ENCODE results near the gene PLXNA2. TPM values are rescaled to one million over a fixed set of nuclear protein-coding genes. Genes with fewer than 3 reads are reported as not detected.

The PLXNA2 gene
- total and polyA plus RNA-seq, 7 experiments from 2014 or later, result 0.70 to 5.4 (median 1.4) TPM; not detected in 2

DNA sequence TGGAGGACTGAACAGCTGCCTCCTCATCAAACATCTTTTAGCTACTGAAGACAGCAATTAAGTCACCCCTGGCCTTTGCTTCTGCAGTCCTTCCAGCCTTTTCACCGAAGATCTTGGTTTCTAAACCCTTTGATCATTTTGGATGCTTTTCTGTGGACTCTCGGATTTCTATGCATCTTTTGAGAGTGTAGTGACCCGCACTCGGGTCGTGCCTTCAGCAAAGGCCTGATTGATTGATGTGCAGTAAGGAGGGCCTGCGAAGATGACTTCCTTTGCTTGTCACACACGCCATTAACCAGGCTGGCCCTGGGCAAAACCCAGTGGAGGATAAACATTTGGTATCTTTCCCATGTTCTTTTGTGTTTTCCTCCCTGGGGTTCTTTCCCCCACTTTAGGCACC, 175.8 kb downstream of the PLXNA2 start:
- Mint-ChIP-seq H3K36me3 (no peaks in the 10 kb centered on the region), H3K27ac (no peak overlapping the region)

DNA sequence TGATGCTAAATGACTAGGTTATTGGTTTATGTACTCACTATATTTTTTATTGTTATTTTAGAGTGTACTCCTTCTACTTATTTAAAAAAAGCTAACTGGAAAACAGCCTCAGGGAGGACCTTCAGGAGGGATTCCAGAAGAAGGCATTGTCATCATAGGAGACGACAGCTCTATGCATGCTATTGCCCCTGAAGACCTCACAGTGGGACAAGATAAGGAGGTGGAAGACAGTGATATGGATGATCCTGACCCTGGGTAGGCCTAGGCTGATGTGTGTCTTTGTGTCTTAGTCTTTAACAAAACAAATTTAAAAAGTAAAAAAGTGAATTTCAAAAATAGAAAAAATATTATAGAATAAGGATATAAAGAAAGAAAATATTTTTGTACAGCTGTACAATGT, 177.6 kb downstream of the PLXNA2 start:
- ChIA-PET POLR2A (no interaction called here), CTCF (interaction anchor here (0.6 to 1.4 kb wide), 2 partner anchors 45 to 321 kb away, joined by 3 read pairs; no protein-coding TSS in a partner anchor)
- H3K9me3 ChIP-seq (ENCODE audit: control insufficient read depth in 2 of 3, low read length in 3 of 3), result no peaks in the 10 kb centered on the region
- DNase-seq (no peak), ATAC-seq (no peak)
- Mint-ChIP-seq H3K4me1 (no peaks in the 10 kb centered on the region), H3K4me3 (no peak overlapping the region), H3K9me3 (no peaks in the 10 kb centered on the region), H3K27ac (no peak overlapping the region), H3K27me3 (peaks cover 0 to 8% (median 0%) of the 10 kb centered on the region in 5 donors), H3K36me3 (no peaks in the 10 kb centered on the region)
- intact Hi-C loops (cut with micrococcal nuclease), result no loop called here
- H3K27ac ChIP-seq (ENCODE audit: low read depth, low read length), result no peak overlapping the region
- H3K36me3 ChIP-seq (ENCODE audit: control insufficient read depth in 2 of 3, insufficient read depth in 3 of 3, low read length in 3 of 3), result no peaks in the 10 kb centered on the region
- H3K4me1 ChIP-seq (ENCODE audit: control insufficient read depth in 2 of 2, insufficient read depth in 2 of 2, low read length in 2 of 2), result no peaks in the 10 kb centered on the region
- H3K4me3 ChIP-seq (ENCODE audit: low read length), result no peak overlapping the region
- H3K27me3 ChIP-seq (ENCODE audit: control insufficient read depth in 2 of 2, insufficient read depth in 2 of 2, low read length in 2 of 2), result no peaks in the 10 kb centered on the region

More for the DNA sequence above, 175.8 kb downstream of the PLXNA2 start:
- Histone ChIP-seq H3K4me3 (ENCODE audit: low read length) (no peak overlapping the region), H3K27me3 (ENCODE audit: control insufficient read depth in 2 of 2, insufficient read depth in 2 of 2, low read length in 2 of 2) (no peaks in the 10 kb centered on the region), H3K36me3 (ENCODE audit: control insufficient read depth in 2 of 3, insufficient read depth in 3 of 3, low read length in 3 of 3) (no peaks in the 10 kb centered on the region), H3K4me1 (ENCODE audit: control insufficient read depth in 2 of 2, insufficient read depth in 2 of 2, low read length in 2 of 2) (no peaks in the 10 kb centered on the region), H3K9me3 (ENCODE audit: control insufficient read depth in 2 of 3, low read length in 3 of 3) (no peaks in the 10 kb centered on the region), H3K27ac (ENCODE audit: low read depth, low read length) (no peak overlapping the region)
- H3K4me3 Mint-ChIP-seq, result no peak overlapping the region
- ATAC-seq, result no peak
- ChIA-PET POLR2A (no interaction called here), CTCF (interaction anchor here (0.5 kb wide), 1 partner anchor 185 kb away, joined by 3 read pairs; no protein-coding TSS in a partner anchor)
- no peaks in the 10 kb centered on the region for H3K4me1 Mint-ChIP-seq
- intact Hi-C loops (cut with micrococcal nuclease), result no loop called here
- peaks cover 0 to 8% (median 0%) of the 10 kb centered on the region in 5 donors for H3K27me3 Mint-ChIP-seq
- H3K9me3 Mint-ChIP-seq, result no peaks in the 10 kb centered on the region
- no peak for DNase-seq

DNA sequence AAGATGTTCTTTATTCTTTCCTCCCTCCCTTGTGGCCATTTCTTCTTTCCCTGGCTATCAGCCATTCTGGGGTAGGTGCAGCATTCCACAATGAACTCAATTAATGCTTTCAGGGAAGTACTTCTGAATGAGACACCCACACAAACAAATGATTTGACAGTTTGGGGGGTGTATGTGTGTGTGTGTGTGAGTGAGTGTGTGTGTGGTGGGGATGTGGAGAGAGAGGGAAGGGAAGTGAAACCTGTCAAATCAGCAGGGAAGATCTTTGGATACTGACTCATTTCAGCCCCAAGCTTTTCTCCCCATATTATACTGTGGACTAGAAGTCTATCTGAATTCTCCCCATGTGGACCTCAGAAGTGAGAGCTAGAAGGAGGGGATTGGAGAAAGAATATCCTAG, 178.3 kb downstream of the PLXNA2 start:
- Mint-ChIP-seq H3K27me3 (peaks cover 0 to 13% (median 0%) of the 10 kb centered on the region in 5 donors), H3K4me3 (no peak overlapping the region), H3K27ac (no peak overlapping the region), H3K36me3 (no peaks in the 10 kb centered on the region), H3K4me1 (no peaks in the 10 kb centered on the region), H3K9me3 (no peaks in the 10 kb centered on the region)
- Histone ChIP-seq H3K27ac (ENCODE audit: low read depth, low read length) (no peak overlapping the region), H3K4me1 (ENCODE audit: control insufficient read depth in 2 of 2, insufficient read depth in 2 of 2, low read length in 2 of 2) (no peaks in the 10 kb centered on the region), H3K27me3 (ENCODE audit: control insufficient read depth in 2 of 2, insufficient read depth in 2 of 2, low read length in 2 of 2) (no peaks in the 10 kb centered on the region), H3K9me3 (ENCODE audit: control insufficient read depth in 2 of 3, low read length in 3 of 3) (no peaks in the 10 kb centered on the region), H3K4me3 (ENCODE audit: low read length) (no peak overlapping the region), H3K36me3 (ENCODE audit: control insufficient read depth in 2 of 3, insufficient read depth in 3 of 3, low read length in 3 of 3) (no peaks in the 10 kb centered on the region)
- ChIA-PET CTCF (interaction anchor here (1.4 kb wide), 1 partner anchor 44 kb away, joined by 3 read pairs; no protein-coding TSS in a partner anchor), POLR2A (no interaction called here)
- ATAC-seq (peak; percentile 61), DNase-seq (no peak)
- intact Hi-C loops (cut with micrococcal nuclease), result no loop called here

DNA sequence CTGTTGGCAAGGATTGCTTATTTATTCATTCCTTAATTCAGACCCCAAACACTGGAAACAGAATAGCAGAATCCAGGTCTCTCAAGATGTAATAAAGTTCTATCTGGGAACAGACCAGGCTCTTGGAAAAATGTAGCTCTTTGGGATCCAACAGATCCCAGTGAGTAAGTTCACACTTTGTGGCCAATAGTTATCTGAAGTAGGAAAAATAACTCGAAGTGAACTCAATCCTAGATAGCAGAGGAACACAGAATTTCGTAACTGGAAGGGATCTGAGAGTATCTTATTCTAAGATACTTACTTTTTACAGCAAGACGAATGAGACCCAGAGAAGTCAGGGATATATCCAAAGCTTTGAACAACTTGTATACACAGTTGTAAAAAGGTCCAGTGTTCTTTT, 182.6 kb downstream of the PLXNA2 start:
- no peak overlapping the region for H3K4me3 ChIP-seq (ENCODE audit: low read length)
- DNase-seq, result no peak
- H3K36me3 ChIP-seq (ENCODE audit: control insufficient read depth in 2 of 3, insufficient read depth in 3 of 3, low read length in 3 of 3), result no peaks in the 10 kb centered on the region
- H3K4me1 ChIP-seq (ENCODE audit: control insufficient read depth in 2 of 2, insufficient read depth in 2 of 2, low read length in 2 of 2), result no peaks in the 10 kb centered on the region
- POLR2A ChIA-PET, result no interaction called here
- CTCF ChIA-PET, result no interaction called here
- H3K9me3 Mint-ChIP-seq, result no peaks in the 10 kb centered on the region
- H3K36me3 Mint-ChIP-seq, result no peaks in the 10 kb centered on the region
- H3K4me3 Mint-ChIP-seq, result no peak overlapping the region
- no peak overlapping the region for H3K27ac Mint-ChIP-seq
- no peaks in the 10 kb centered on the region for H3K27me3 ChIP-seq (ENCODE audit: control insufficient read depth in 2 of 2, insufficient read depth in 2 of 2, low read length in 2 of 2)
- no peaks in the 10 kb centered on the region for H3K9me3 ChIP-seq (ENCODE audit: control insufficient read depth in 2 of 3, low read length in 3 of 3)
- no peak for ATAC-seq
- peaks cover 0 to 19% (median 11%) of the 10 kb centered on the region in 5 donors for H3K27me3 Mint-ChIP-seq
- no peaks in the 10 kb centered on the region for H3K4me1 Mint-ChIP-seq
- no peak overlapping the region for H3K27ac ChIP-seq (ENCODE audit: low read depth, low read length)
- intact Hi-C loops (cut with micrococcal nuclease), result no loop called here

DNA sequence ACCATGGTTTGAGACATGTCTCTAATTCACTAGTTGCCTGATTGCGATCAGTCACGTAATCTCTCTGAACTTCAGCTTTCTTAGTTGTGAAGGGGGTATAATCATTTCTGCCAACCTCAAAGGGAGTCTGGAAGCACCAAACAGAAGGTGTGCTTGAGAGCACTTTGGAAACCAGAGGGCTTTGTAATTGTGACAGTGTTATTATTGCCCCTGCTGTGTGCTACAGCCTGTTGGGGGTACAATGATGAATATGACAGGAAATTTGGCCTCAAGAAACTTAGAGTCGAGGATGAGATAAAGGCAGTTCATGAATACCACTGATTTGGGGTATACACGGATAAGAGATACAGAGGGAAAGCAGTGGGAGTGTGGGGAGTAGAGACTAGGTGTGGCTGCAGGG, 183.1 kb downstream of the PLXNA2 start:
- H3K4me3 ChIP-seq (ENCODE audit: low read length), result no peak overlapping the region
- DNase-seq (no peak), ATAC-seq (no peak)
- no peaks in the 10 kb centered on the region for H3K9me3 ChIP-seq (ENCODE audit: control insufficient read depth in 2 of 3, low read length in 3 of 3)
- ChIA-PET CTCF (no interaction called here), POLR2A (no interaction called here)
- intact Hi-C loops (cut with micrococcal nuclease), result no loop called here
- no peaks in the 10 kb centered on the region for H3K4me1 ChIP-seq (ENCODE audit: control insufficient read depth in 2 of 2, insufficient read depth in 2 of 2, low read length in 2 of 2)
- H3K36me3 ChIP-seq (ENCODE audit: control insufficient read depth in 2 of 3, insufficient read depth in 3 of 3, low read length in 3 of 3), result no peaks in the 10 kb centered on the region
- no peak overlapping the region for H3K4me3 Mint-ChIP-seq
- H3K27me3 Mint-ChIP-seq, result peaks cover 0 to 22% (median 11%) of the 10 kb centered on the region in 5 donors
- H3K27me3 ChIP-seq (ENCODE audit: control insufficient read depth in 2 of 2, insufficient read depth in 2 of 2, low read length in 2 of 2), result no peaks in the 10 kb centered on the region
- no peaks in the 10 kb centered on the region for H3K4me1 Mint-ChIP-seq
- no peaks in the 10 kb centered on the region for H3K9me3 Mint-ChIP-seq
- H3K36me3 Mint-ChIP-seq, result no peaks in the 10 kb centered on the region
- H3K27ac ChIP-seq (ENCODE audit: low read depth, low read length), result no peak overlapping the region
- H3K27ac Mint-ChIP-seq, result no peak overlapping the region

DNA sequence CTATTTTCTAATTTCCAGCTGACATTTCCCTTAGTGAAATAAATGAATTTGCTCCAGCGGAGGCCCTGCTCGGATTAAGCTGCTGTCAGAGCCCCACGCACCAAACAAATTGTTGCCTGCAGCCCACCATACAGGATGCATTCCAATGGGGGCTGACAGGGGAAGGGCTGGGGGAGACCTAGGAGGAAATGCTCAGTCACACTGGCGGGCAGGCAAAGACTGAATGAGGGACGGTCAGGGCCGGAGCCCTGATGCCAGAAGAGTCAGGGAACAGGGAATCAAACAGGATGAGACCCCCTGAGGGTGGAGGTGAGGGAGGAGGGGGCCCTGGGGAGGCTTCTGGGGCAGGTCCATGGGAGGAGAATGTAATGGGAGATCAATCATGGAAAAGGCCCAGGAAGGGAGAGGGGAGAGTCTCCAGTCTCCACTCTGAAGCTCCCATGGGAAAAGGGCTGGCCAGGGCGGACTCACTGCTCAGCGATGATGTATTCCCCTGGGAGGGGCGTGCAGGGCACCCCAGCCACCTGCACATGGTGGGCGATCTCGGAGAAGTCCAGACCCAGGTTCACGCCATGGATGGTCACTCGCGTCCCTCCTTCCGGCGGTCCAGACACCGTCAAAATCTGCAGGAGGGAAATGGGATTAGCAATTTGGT, 183.8 kb downstream of the PLXNA2 start:
- intact Hi-C loops (cut with micrococcal nuclease), result no loop called here
- H3K27me3 Mint-ChIP-seq, result peaks cover 0 to 22% (median 15%) of the 10 kb centered on the region in 5 donors
- DNase-seq, result no peak

DNA sequence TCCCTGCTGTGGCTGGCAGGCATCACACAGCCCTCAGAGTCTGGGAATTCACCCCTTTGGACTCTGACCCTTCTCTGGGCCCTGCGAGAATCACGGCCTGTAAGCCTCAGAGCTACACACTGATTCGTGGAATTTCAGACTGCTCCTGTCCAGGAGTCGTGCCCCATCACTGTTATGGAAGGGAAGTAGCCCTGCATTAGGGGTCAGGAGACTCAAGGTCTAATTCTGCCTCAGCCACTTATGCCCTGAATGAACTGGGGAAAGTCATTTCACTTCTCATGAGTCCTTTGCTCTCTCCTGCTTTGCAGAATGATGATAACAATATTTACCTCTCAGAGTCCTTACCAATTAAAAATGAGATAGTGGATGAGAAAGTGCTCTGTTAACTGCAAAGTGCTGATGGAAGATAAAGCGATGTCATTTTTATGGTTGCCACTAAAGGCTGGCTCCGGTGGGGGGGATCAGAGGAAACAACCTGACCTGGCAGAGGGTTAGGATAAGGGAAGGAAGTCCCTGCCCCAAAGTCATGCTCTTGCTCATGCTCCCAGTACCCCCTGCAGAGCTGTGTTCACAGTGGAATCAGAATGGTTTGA, 184.7 kb downstream of the PLXNA2 start:
- no peak overlapping the region for H3K27ac ChIP-seq (ENCODE audit: low read depth, low read length)
- peaks cover 0 to 5% (median 0%) of the 10 kb centered on the region in 7 donors for H3K4me1 Mint-ChIP-seq
- CTCF ChIA-PET, result no interaction called here
- no peaks in the 10 kb centered on the region for H3K27me3 ChIP-seq (ENCODE audit: control insufficient read depth in 2 of 2, insufficient read depth in 2 of 2, low read length in 2 of 2)
- H3K9me3 ChIP-seq (ENCODE audit: control insufficient read depth in 2 of 3, low read length in 3 of 3), result no peaks in the 10 kb centered on the region
- H3K36me3 Mint-ChIP-seq, result no peaks in the 10 kb centered on the region
- ATAC-seq (no peak), DNase-seq (no peak)
- intact Hi-C loops (cut with micrococcal nuclease), result no loop called here
- H3K27me3 Mint-ChIP-seq, result peaks cover 0 to 30% (median 20%) of the 10 kb centered on the region in 5 donors
- no peaks in the 10 kb centered on the region for H3K9me3 Mint-ChIP-seq
- POLR2A ChIA-PET, result no interaction called here
- no peak overlapping the region for H3K27ac Mint-ChIP-seq
- H3K36me3 ChIP-seq (ENCODE audit: control insufficient read depth in 2 of 3, insufficient read depth in 3 of 3, low read length in 3 of 3), result no peaks in the 10 kb centered on the region
- no peaks in the 10 kb centered on the region for H3K4me1 ChIP-seq (ENCODE audit: control insufficient read depth in 2 of 2, insufficient read depth in 2 of 2, low read length in 2 of 2)
- H3K4me3 ChIP-seq (ENCODE audit: low read length), result no peak overlapping the region
- no peak overlapping the region for H3K4me3 Mint-ChIP-seq

More for the DNA sequence above, 183.8 kb downstream of the PLXNA2 start:
- Histone ChIP-seq H3K36me3 (ENCODE audit: control insufficient read depth in 2 of 3, insufficient read depth in 3 of 3, low read length in 3 of 3) (no peaks in the 10 kb centered on the region), H3K27me3 (ENCODE audit: control insufficient read depth in 2 of 2, insufficient read depth in 2 of 2, low read length in 2 of 2) (no peaks in the 10 kb centered on the region), H3K4me3 (ENCODE audit: low read length) (no peak overlapping the region), H3K9me3 (ENCODE audit: control insufficient read depth in 2 of 3, low read length in 3 of 3) (no peaks in the 10 kb centered on the region), H3K27ac (ENCODE audit: low read depth, low read length) (no peak overlapping the region), H3K4me1 (ENCODE audit: control insufficient read depth in 2 of 2, insufficient read depth in 2 of 2, low read length in 2 of 2) (no peaks in the 10 kb centered on the region)
- CTCF ChIA-PET, result interaction anchor here (0.6 kb wide), 1 partner anchor 38 kb away, joined by 3 read pairs; no protein-coding TSS in a partner anchor
- Mint-ChIP-seq H3K4me1 (no peaks in the 10 kb centered on the region), H3K4me3 (no peak overlapping the region), H3K36me3 (no peaks in the 10 kb centered on the region), H3K27ac (no peak overlapping the region), H3K9me3 (no peaks in the 10 kb centered on the region)
- ATAC-seq, result no peak
- POLR2A ChIA-PET, result no interaction called here

All from naive thymus-derived CD4-positive, alpha-beta T cell (primary cell).